Bronchial smooth muscle cell (primary cell): Measurements from ENCODE around the gene CEP76. TPM values are rescaled to one million over a fixed set of nuclear protein-coding genes. Genes with fewer than 3 reads are reported as not detected.

ENCODE experiments used
- total RNA-seq: library from RNA; depleted of rRNA; stranded (reverse); fragments of >200 nt; gene quantifications from 2 replicates; pipeline ENCODE4 v1.2.1, GENCODE V29; 2014

The CEP76 gene, protein sequence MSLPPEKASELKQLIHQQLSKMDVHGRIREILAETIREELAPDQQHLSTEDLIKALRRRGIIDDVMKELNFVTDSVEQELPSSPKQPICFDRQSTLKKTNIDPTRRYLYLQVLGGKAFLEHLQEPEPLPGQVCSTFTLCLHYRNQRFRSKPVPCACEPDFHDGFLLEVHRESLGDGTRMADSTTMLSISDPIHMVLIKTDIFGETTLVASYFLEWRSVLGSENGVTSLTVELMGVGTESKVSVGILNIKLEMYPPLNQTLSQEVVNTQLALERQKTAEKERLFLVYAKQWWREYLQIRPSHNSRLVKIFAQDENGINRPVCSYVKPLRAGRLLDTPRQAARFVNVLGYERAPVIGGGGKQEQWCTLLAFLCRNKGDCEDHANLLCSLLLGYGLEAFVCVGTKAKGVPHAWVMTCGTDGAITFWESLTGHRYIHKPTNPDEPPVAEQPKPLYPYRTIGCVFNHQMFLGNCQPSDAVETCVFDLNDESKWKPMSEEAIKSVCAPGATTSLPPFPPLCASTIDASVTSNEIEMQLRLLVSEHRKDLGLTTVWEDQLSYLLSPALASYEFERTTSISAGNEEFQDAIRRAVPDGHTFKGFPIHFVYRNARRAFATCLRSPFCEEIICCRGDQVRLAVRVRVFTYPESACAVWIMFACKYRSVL
- total RNA-seq, result 6.1 and 6.5 TPM in 2 replicates

DNA sequence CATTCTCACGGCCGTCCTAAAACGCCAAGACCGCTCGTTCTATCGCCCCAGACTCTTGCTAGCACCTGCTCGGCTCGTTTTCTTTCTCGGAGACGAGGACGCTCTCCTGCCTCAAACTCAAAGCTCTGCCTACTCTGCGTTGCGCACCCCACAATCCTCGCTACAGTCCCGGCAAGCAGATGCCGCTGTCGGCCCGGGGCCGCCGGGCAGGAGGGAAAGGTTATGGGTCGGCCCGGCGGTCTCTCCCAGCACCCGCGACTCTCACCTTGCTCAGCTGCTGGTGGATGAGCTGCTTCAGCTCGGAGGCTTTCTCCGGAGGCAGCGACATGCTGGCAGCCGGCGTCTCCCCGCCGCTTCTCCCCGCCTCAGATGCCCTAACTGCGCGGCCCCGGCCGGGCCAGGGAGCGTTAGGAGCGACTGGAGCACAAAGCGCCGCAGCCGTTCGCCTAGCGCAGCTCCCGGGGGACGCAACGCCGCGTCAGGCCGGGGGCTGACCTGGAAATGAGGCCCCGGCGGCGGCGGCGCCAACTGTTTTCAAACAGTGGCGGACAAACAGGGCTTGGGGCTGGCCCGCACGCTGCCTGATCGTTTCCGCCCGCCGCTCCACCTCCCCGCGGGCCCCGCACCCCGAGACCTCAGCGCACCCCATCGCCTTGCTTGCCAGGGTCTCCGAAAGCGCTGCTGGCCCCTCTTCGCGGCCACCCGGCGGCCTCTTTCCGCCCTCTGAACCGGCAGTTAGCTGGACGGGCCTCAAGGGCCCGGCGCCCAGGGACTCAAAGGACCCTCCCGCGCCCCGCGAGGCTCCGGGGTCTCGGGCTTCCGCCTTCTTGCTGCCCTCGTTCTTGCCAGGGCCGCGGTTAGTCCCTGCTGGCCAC, at the start of gene CEP76, which contains the start of gene PSMG2:
Gene CEP76 (minus strand): TSS at position 503 of the 875 bp plus-strand sequence. CDS start 175 bp downstream, at position 328.
Gene PSMG2 (plus strand): TSS at position 822 of the 875 bp plus-strand sequence. CDS start 66 bp downstream, outside the sequence.

DNA sequence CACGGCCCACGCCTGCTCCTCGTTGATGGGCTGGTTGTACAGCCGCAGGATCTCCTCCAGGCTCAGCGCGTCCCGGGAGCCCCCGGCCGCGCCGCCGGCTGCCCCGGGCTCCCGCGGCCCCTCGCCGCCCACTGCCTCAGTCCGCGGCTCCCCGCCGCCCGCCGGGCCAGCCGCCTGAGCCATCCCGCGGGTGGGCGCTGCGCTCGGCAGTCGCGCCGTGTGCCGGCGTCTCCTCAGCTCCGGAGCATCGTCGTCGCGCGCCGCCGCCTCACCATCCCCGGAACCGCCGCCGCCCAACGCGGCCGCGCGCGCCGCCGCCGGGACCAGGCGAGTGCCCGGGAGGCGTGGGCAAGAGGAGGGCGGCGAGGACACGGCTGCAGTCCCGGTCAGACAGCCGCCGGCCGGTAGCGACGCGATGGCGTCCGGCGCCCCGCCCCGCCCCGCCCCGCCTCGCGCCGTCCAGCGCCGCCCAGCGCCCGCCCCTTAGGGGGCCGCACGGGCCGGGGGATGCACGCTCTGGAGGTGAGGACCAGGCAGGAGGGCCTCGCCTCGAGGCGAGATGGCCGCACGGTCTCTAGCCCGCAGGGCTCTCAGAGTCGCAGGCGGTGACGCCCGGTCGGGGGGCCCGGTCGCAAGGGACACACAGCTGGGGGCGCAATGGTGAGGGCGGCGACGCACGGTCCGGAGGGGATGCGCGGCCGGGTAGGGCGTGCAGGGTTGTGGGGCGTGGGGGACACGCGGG, 44.7 kb downstream of the CEP76 start, which contains the start of gene SPIRE1:
Gene SPIRE1 (minus strand): TSS at position 424 of the 742 bp plus-strand sequence. CDS start 241 bp downstream, at position 183.

Other genes with a start within 250 kb of the CEP76 start
- gene SPIRE1, start 44.6 kb downstream of the CEP76 start, total RNA-seq, result 12.3 and 14.2 TPM in 2 replicates
- gene PSMG2, start 319 bp upstream of the CEP76 start, total RNA-seq, result 56.8 and 77.4 TPM in 2 replicates
- 22.3 and 24.1 TPM in 2 replicates for gene PTPN2, start 181.5 kb upstream of the CEP76 start, total RNA-seq
- 22.7 and 26.0 TPM in 2 replicates for gene SEH1L, start 245.3 kb upstream of the CEP76 start, total RNA-seq